ENCODE data around the gene CD55. TPM values are rescaled to one million over a fixed set of nuclear protein-coding genes. Genes with fewer than 3 reads are reported as not detected.
A peak's percentile ranks its signal among the peaks of the same experiment; 100 is the strongest.

CD55 gene
- total RNA-seq, 1 experiment from 2014 or later: 75.4 TPM

- Histone ChIP-seq H2AFZ (ENCODE audit: low read depth, low read length, poor library complexity, severe bottlenecking) (no peak overlapping the region), H3K27me3 (ENCODE audit: insufficient read depth, low read length) (no peaks in the 10 kb centered on the region), H3K4me3 (replicated peaks in 1 of 2; ENCODE audit: low read depth in 1 of 2, low read length in 2 of 2) (no peak overlapping the region), H3K4me2 (ENCODE audit: low read length) (no peak overlapping the region), H3K9me3 (ENCODE audit: control insufficient read depth in 1 of 2, insufficient read depth in 1 of 2, low read depth in 1 of 2, low read length in 2 of 2) (no peaks in the 10 kb centered on the region), H3K9ac (ENCODE audit: low read length) (no peak overlapping the region), H3K79me2 (ENCODE audit: insufficient read depth, low read length) (no peaks in the 10 kb centered on the region), H3K4me1 (ENCODE audit: control insufficient read depth in 1 of 2, insufficient read depth in 2 of 2, low read length in 2 of 2) (peaks cover 15 to 41% of the 10 kb centered on the region in 2 experiments), H3K9me2 (ENCODE audit: insufficient read depth) (no peaks in the 10 kb centered on the region), H3K36me3 (ENCODE audit: control insufficient read depth in 1 of 2, insufficient read depth in 2 of 2, low read length in 2 of 2) (no peaks in the 10 kb centered on the region), H3K27ac (ENCODE audit: low read depth, low read length) (no peak overlapping the region), H4K20me1 (ENCODE audit: insufficient read depth) (no peaks in the 10 kb centered on the region)
- no peak for TF ChIP-seq FOSL1 (IDR thresholded peaks at IDR 0.05; ENCODE audit: low read depth)
- intact Hi-C loops (cut with micrococcal nuclease): no loop called here
- RAD21 ChIA-PET (ENCODE audit: low non-redundant PET in 1 of 2, low total read pairs in 2 of 2, uncharacterized antibody in 2 of 2, unreplicated experiment in 2 of 2): interaction anchor here in 1 of 2 experiments (0.7 kb wide), 1 partner anchor 45 kb away, joined by 3 read pairs; no protein-coding TSS in a partner anchor
- POLR2A ChIA-PET: interaction anchor here (1.1 kb wide), 1 partner anchor 15 kb away, joined by 3 read pairs; the partner anchor contains the start of gene CD55
- no TSS peak for BruUV-seq (replicated peaks)
- DNase-seq (ENCODE audit: low read depth, low spot score) (no peak), ATAC-seq (no peak)
- CTCF ChIA-PET: no interaction called here
Observed at GRCh38 chr1:207306603-207307002, 14.9 kb upstream of the CD55 start.

- ChIA-PET POLR2A (interaction anchor here (1.8 kb wide), 1 partner anchor 13 kb away, joined by 8 read pairs; the partner anchor contains the start of gene CD55), CTCF (no interaction called here), RAD21 (ENCODE audit: low non-redundant PET in 1 of 2, low total read pairs in 2 of 2, uncharacterized antibody in 2 of 2, unreplicated experiment in 2 of 2) (no interaction called here)
- Histone ChIP-seq H3K4me2 (ENCODE audit: low read length) (peak overlapping the region; percentile 74; the same call in 1 of the 2 replicates), H3K4me1 (ENCODE audit: control insufficient read depth in 1 of 2, insufficient read depth in 2 of 2, low read length in 2 of 2) (peaks cover 15 to 50% of the 10 kb centered on the region in 2 experiments), H2AFZ (ENCODE audit: low read depth, low read length, poor library complexity, severe bottlenecking) (peak overlapping the region; percentile 96), H3K9ac (ENCODE audit: low read length) (no peak overlapping the region), H3K79me2 (ENCODE audit: insufficient read depth, low read length) (no peaks in the 10 kb centered on the region), H3K9me3 (ENCODE audit: control insufficient read depth in 1 of 2, insufficient read depth in 1 of 2, low read depth in 1 of 2, low read length in 2 of 2) (no peaks in the 10 kb centered on the region), H3K27me3 (ENCODE audit: insufficient read depth, low read length) (no peaks in the 10 kb centered on the region), H3K9me2 (ENCODE audit: insufficient read depth) (no peaks in the 10 kb centered on the region), H3K27ac (ENCODE audit: low read depth, low read length) (no peak overlapping the region), H3K36me3 (ENCODE audit: control insufficient read depth in 1 of 2, insufficient read depth in 2 of 2, low read length in 2 of 2) (no peaks in the 10 kb centered on the region), H4K20me1 (ENCODE audit: insufficient read depth) (no peaks in the 10 kb centered on the region), H3K4me3 (replicated peaks in 1 of 2; ENCODE audit: low read depth in 1 of 2, low read length in 2 of 2) (no peak overlapping the region)
- TF ChIP-seq ZBTB33 (IDR thresholded peaks at IDR 0.05; ENCODE audit: extremely low read depth, insufficient replicate concordance, low read length) (no peak), ATF3 (IDR thresholded peaks at IDR 0.05) (no peak), EZH2 (IDR thresholded peaks at IDR 0.05) (no peak), ZFX (IDR thresholded peaks at IDR 0.05) (no peak), CTCF (IDR thresholded peaks at IDR 0.05 in 2 of 3, conservative IDR thresholded peaks at IDR 0.05 in 1 of 3; ENCODE audit: borderline replicate concordance in 1 of 3, insufficient read depth in 1 of 3, low read depth in 2 of 3, low read length in 2 of 3) (no peak), MAX (IDR thresholded peaks at IDR 0.05) (no peak), YY1 (IDR thresholded peaks at IDR 0.05; ENCODE audit: extremely low read depth, insufficient replicate concordance, low read depth, low read length) (no peak), EGR1 (IDR thresholded peaks at IDR 0.05; ENCODE audit: low read depth) (no peak), CBX3 (IDR thresholded peaks at IDR 0.05; ENCODE audit: low read depth) (no peak), RAD21 (IDR thresholded peaks at IDR 0.05; ENCODE audit: low read depth) (no peak), POLR2AphosphoS5 (IDR thresholded peaks at IDR 0.05; ENCODE audit: low read depth, low read length) (no peak), SP1 (IDR thresholded peaks at IDR 0.05; ENCODE audit: low read depth) (no peak), SIN3A (IDR thresholded peaks at IDR 0.05; ENCODE audit: low read depth) (no peak)
- no peak for DNase-seq (ENCODE audit: low read depth, low spot score)
- BruUV-seq (replicated peaks): no TSS peak
- intact Hi-C loops (cut with micrococcal nuclease): no loop called here
- ATAC-seq: no peak
Observed at GRCh38 chr1:207308451-207309190, 12.9 kb upstream of the CD55 start.
